Tibial artery (tissue), 4 donors: ENCODE results near the gene CRELD1.

Source experiments
- DNase-seq, 2 donors: peaks; one replicate each; pipeline ENCODE4 v3.0.0-alpha.2; 2019
- H3K27ac ChIP-seq, 2 donors: fragments of 200-600 bp; sonication (generic) in 1 of 2; 1 replicate in 1 of 2; 2 replicates in 1 of 2; pipeline ENCODE4 v1.5.1; 2018 to 2019; ENCODE audit warnings: mild to moderate bottlenecking in 1 of 2
- H3K27me3 ChIP-seq, 2 donors: fragments of 200-600 bp; sonication (generic) in 1 of 2; one replicate each; pipeline versions ENCODE4 v1.5.1 to v1.6.0; 2016 to 2019
- H3K36me3 ChIP-seq, 3 donors: fragments of 200-600 bp; sonication (generic) in 2 of 3; one replicate each; pipeline ENCODE4 v1.5.1; 2016 to 2019; ENCODE audit warnings: mild to moderate bottlenecking in 2 of 3
- H3K4me1 ChIP-seq, 4 donors: fragments of 200-600 bp; sonication (generic) in 2 of 4; 1 replicate in 3 of 4; 2 replicates in 1 of 4; pipeline ENCODE4 v1.5.1; 2016 to 2019
- H3K4me3 ChIP-seq, 2 donors: fragments of 200-600 bp; sonication (generic) in 1 of 2; 1 replicate in 1 of 2; 2 replicates in 1 of 2; pipeline ENCODE4 v1.5.1; 2018 to 2019; ENCODE audit warnings: mild to moderate bottlenecking in 2 of 2
- H3K9me3 ChIP-seq, 3 donors: fragments of 200-600 bp; sonication (generic) in 1 of 3; one replicate each; pipeline ENCODE4 v1.5.1; 2016 to 2019
- CTCF ChIP-seq, 2 experiments: fragments of 200-600 bp in 1 of 2; fragments of 450-650 bp in 1 of 2; IDR thresholded peaks; one replicate each; pipeline ENCODE4 v1.5.1; 2017 to 2019; ENCODE audit warnings: antibody characterized with exemption in 2 of 2, mild to moderate bottlenecking in 1 of 2, moderate library complexity in 1 of 2
- intact Hi-C: fragments of 100-400 bp; cut with DNase I; formaldehyde crosslinking; loops from one replicate; pipeline ENCODE4 v1.15.0; 2023; ENCODE audit warnings: low total_unique reads

CRELD1 gene

DNA sequence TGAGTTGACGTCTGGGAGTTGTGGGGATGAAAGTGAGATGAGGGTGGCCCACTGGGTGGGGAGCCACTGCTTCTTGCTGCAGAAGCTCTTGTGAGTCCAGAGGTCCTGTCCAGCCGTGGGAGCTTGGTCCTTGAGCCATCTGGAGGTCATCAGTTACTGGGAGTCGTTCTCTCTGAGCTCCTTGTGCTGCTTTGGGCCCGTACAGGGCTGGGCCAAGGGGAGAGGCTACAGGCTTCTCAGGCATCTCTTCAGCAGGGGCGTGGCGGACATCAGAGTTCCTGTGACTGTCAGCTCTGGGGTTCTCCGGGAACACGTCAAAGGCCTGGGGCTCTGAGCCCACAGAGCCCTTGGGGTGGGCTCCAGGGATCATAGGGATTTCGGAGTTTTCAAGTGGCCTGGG lies 16.0 kb downstream of the CRELD1 start:
- no peaks in the 10 kb centered on the region for H3K27me3 ChIP-seq
- H3K4me1 ChIP-seq = peaks cover 0 to 31% (median 23%) of the 10 kb centered on the region in 4 donors
- DNase-seq = no peak
- peaks cover 0 to 15% (median under 1%) of the 10 kb centered on the region in 3 donors for H3K36me3 ChIP-seq
- no peak for TF ChIP-seq CTCF (IDR thresholded peaks at IDR 0.05)
- no peak overlapping the region for H3K4me3 ChIP-seq
- intact Hi-C loops = loop anchor here (2.0 to 10.0 kb wide), 4 partner anchors 27 to 275 kb away; partner anchors contain the start of gene RPUSD3
- H3K9me3 ChIP-seq = no peaks in the 10 kb centered on the region
- H3K27ac ChIP-seq = no peak overlapping the region

DNA sequence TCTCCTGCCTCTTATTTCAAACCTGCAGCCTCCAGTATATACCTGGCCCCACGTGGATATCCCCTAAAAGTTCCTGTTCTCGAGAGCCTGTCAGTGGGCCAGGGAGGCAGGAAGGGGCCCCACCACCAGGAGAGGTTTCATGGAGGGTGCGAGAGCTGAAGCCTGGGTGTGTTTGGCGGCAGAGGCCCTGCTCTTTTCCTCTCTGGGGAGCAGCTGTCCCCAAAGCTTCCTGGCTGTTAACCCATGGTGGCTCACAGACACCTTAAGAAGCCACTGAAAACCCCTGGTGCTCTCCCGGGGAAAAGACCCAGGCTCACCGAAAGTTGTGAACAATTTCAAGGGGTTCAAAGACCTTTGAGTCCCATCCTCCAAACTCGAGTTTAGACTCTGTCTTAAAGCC lies 17.5 kb downstream of the CRELD1 start:
- H3K36me3 ChIP-seq = peaks cover 0 to 13% (median 0%) of the 10 kb centered on the region in 3 donors
- no peaks in the 10 kb centered on the region for H3K27me3 ChIP-seq
- H3K9me3 ChIP-seq = no peaks in the 10 kb centered on the region
- H3K4me1 ChIP-seq = peaks cover 0 to 26% (median 19%) of the 10 kb centered on the region in 4 donors
- no peak overlapping the region for H3K4me3 ChIP-seq
- DNase-seq = no peak
- H3K27ac ChIP-seq = no peak overlapping the region
- no peak for TF ChIP-seq CTCF (IDR thresholded peaks at IDR 0.05)
- intact Hi-C loops = loop anchor here (10.0 kb wide), 1 partner anchor 274 kb away; no protein-coding TSS in a partner anchor

DNA sequence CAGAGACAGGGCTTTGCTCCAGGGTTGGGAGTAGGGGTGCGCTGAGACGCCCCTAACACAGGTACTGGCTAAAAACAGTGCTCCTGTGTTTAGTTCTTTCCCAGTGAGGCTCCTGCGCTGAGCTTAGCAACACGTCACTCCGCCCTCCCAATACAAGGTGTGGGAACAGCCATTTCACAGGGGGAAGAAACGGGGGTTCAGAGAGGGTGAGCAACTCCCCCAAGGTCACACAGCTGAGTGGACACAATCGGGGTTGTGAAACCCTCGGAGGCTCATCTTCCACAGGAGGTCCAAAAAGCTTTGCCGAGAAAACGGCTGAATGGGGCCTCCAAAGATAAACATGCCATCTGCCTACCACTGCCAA lies 17.9 kb downstream of the CRELD1 start:
- peaks cover 0 to 22% (median 19%) of the 10 kb centered on the region in 4 donors for H3K4me1 ChIP-seq
- H3K27ac ChIP-seq = no peak overlapping the region
- no peak for TF ChIP-seq CTCF (IDR thresholded peaks at IDR 0.05)
- H3K27me3 ChIP-seq = no peaks in the 10 kb centered on the region
- intact Hi-C loops = loop anchor here (10.0 kb wide), 1 partner anchor 273 kb away; no protein-coding TSS in a partner anchor
- H3K36me3 ChIP-seq = peaks cover 0 to 13% (median 0%) of the 10 kb centered on the region in 3 donors
- peak overlapping the region; percentile 57 to 59 for H3K4me3 ChIP-seq
- no peaks in the 10 kb centered on the region for H3K9me3 ChIP-seq
- no peak for DNase-seq

- Histone ChIP-seq H3K27ac (peak within 1 kb of the TSS in 1 of 2 donors; percentile 18), H3K36me3 (peaks cover 0 to 13% (median 0%) of the 10 kb centered on the region in 3 donors), H3K4me1 (peaks cover 0 to 21% (median 19%) of the 10 kb centered on the region in 4 donors), H3K4me3 (peak within 1 kb of the TSS; percentile 57 to 59), H3K27me3 (no peaks in the 10 kb centered on the region), H3K9me3 (no peaks in the 10 kb centered on the region)
- TF ChIP-seq CTCF (IDR thresholded peaks at IDR 0.05) = no peak
- DNase-seq = no peak
- intact Hi-C loops = loop anchor here (10.0 kb wide), 1 partner anchor 273 kb away; no protein-coding TSS in a partner anchor
Observed at GRCh38 chr3:9951962-9952805, 18.6 kb downstream of the CRELD1 start, which contains the start of gene PRRT3. Gene PRRT3 (minus strand): TSS chr3:9952408. CDS start chr3:9950115, 2,293 bp downstream.

DNA sequence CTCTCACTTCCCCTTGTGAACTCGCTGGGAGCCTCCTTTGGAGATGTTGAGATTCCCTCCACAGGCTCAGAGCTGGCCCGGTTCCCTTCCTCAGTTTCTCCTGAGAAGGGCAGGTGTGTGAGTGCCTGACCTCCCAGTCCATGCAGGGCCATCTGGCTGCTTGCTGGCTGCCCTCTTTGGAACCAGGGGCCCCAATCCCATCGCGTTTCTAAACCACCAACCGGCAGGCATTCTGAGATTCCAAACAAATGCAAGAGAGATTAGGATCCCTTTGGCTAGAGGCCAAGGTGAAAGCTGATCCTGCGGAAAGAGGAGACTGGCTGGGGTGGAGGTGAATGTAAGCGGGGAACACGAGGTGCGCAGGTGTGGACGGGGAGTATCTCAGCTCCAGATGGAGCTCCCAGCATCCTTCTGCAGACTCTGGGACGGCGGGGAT lies 21.5 kb downstream of the CRELD1 start:
- Histone ChIP-seq H3K27ac (no peak overlapping the region), H3K36me3 (peaks cover 0 to 19% (median 0%) of the 10 kb centered on the region in 3 donors), H3K4me3 (no peak overlapping the region), H3K4me1 (peaks cover 0 to 13% (median 10%) of the 10 kb centered on the region in 4 donors), H3K27me3 (no peaks in the 10 kb centered on the region), H3K9me3 (no peaks in the 10 kb centered on the region)
- no peak for DNase-seq
- intact Hi-C loops = loop anchor here (10.0 kb wide), 1 partner anchor 270 kb away; no protein-coding TSS in a partner anchor
- no peak for TF ChIP-seq CTCF (IDR thresholded peaks at IDR 0.05)
